Activated T-cell treated with anti-CD3 and anti-CD28 coated beads, Interleukin-2, amount 50 U/mL, for 24 hours (primary cell): ENCODE results near the gene ETAA1.

ENCODE experiments used
- DNase-seq: peaks from one replicate; pipeline ENCODE4 v3.0.0-alpha.2; 2020
- H3K27ac Mint-ChIP-seq: 2 replicates; pipeline ENCODE4 v1.8.0; 2020; ENCODE audit warnings: mild to moderate bottlenecking, mixed read lengths
- H3K27me3 Mint-ChIP-seq: 2 replicates; pipeline ENCODE4 v1.8.0; 2020; ENCODE audit warnings: mixed read lengths
- H3K36me3 Mint-ChIP-seq: 2 replicates; pipeline ENCODE4 v1.8.0; 2020; ENCODE audit warnings: low read depth, mixed read lengths
- H3K4me1 Mint-ChIP-seq: 2 replicates; pipeline ENCODE4 v1.8.0; 2020; ENCODE audit warnings: low read depth, mixed read lengths
- H3K4me3 Mint-ChIP-seq: 2 replicates; pipeline ENCODE4 v1.8.0; 2020; ENCODE audit warnings: mild to moderate bottlenecking, moderate library complexity, mixed read lengths
- H3K9me3 Mint-ChIP-seq: 2 replicates; pipeline ENCODE4 v1.8.0; 2020; ENCODE audit warnings: mixed read lengths

Gene ETAA1

GRCh38 chr2:67400560-67401485 is 3.7 kb downstream of the ETAA1 start:
- no peak overlapping the region for H3K4me3 Mint-ChIP-seq
- no peak overlapping the region for H3K27ac Mint-ChIP-seq
- no peak for DNase-seq
- no peaks in the 10 kb centered on the region for H3K9me3 Mint-ChIP-seq
- peaks cover 65% of the 10 kb centered on the region for H3K36me3 Mint-ChIP-seq
- no peaks in the 10 kb centered on the region for H3K27me3 Mint-ChIP-seq
- H3K4me1 Mint-ChIP-seq = peaks cover 29% of the 10 kb centered on the region

GRCh38 chr2:67408346-67408745 is 11.2 kb downstream of the ETAA1 start:
- Mint-ChIP-seq H3K4me3 (no peak overlapping the region), H3K9me3 (no peaks in the 10 kb centered on the region), H3K27me3 (no peaks in the 10 kb centered on the region), H3K36me3 (peaks cover 68% of the 10 kb centered on the region), H3K27ac (no peak overlapping the region), H3K4me1 (peaks cover 11% of the 10 kb centered on the region)
- DNase-seq = no peak

- Mint-ChIP-seq H3K27me3 (no peaks in the 10 kb centered on the region), H3K36me3 (peaks cover 35% of the 10 kb centered on the region), H3K9me3 (no peaks in the 10 kb centered on the region), H3K27ac (no peak overlapping the region), H3K4me1 (no peaks in the 10 kb centered on the region), H3K4me3 (no peak overlapping the region)
- no peak for DNase-seq
Observed at GRCh38 chr2:67412424-67412823, 15.3 kb downstream of the ETAA1 start.

GRCh38 chr2:67414867-67415266 is 17.7 kb downstream of the ETAA1 start:
- Mint-ChIP-seq H3K9me3 (no peaks in the 10 kb centered on the region), H3K4me3 (no peak overlapping the region), H3K36me3 (peaks cover 17% of the 10 kb centered on the region), H3K4me1 (no peaks in the 10 kb centered on the region), H3K27ac (no peak overlapping the region), H3K27me3 (no peaks in the 10 kb centered on the region)
- no peak for DNase-seq

- no peak for DNase-seq
- Mint-ChIP-seq H3K4me1 (no peaks in the 10 kb centered on the region), H3K27me3 (no peaks in the 10 kb centered on the region), H3K27ac (no peak overlapping the region), H3K36me3 (peaks cover 6% of the 10 kb centered on the region), H3K9me3 (no peaks in the 10 kb centered on the region), H3K4me3 (no peak overlapping the region)
Observed at GRCh38 chr2:67416136-67416535, 19.0 kb downstream of the ETAA1 start.

- Mint-ChIP-seq H3K27ac (no peak overlapping the region), H3K27me3 (peaks cover 3% of the 10 kb centered on the region), H3K4me1 (no peaks in the 10 kb centered on the region), H3K36me3 (no peaks in the 10 kb centered on the region), H3K9me3 (peaks cover 10% of the 10 kb centered on the region), H3K4me3 (no peak overlapping the region)
- DNase-seq = no peak
Observed at GRCh38 chr2:67423489-67423888, 26.4 kb downstream of the ETAA1 start.

- no peak overlapping the region for H3K4me3 Mint-ChIP-seq
- no peaks in the 10 kb centered on the region for H3K9me3 Mint-ChIP-seq
- no peaks in the 10 kb centered on the region for H3K4me1 Mint-ChIP-seq
- H3K27me3 Mint-ChIP-seq = peaks cover 31% of the 10 kb centered on the region
- H3K36me3 Mint-ChIP-seq = no peaks in the 10 kb centered on the region
- no peak for DNase-seq
- no peak overlapping the region for H3K27ac Mint-ChIP-seq
Observed at GRCh38 chr2:67436221-67436620, 39.1 kb downstream of the ETAA1 start.

- H3K9me3 Mint-ChIP-seq = no peaks in the 10 kb centered on the region
- H3K4me3 Mint-ChIP-seq = no peak overlapping the region
- H3K36me3 Mint-ChIP-seq = no peaks in the 10 kb centered on the region
- no peak overlapping the region for H3K27ac Mint-ChIP-seq
- DNase-seq = no peak
- H3K27me3 Mint-ChIP-seq = peaks cover 30% of the 10 kb centered on the region
- H3K4me1 Mint-ChIP-seq = no peaks in the 10 kb centered on the region
Observed at GRCh38 chr2:67437114-67437513, 40.0 kb downstream of the ETAA1 start.

- peaks cover 27% of the 10 kb centered on the region for H3K27me3 Mint-ChIP-seq
- DNase-seq = no peak
- H3K4me3 Mint-ChIP-seq = no peak overlapping the region
- H3K4me1 Mint-ChIP-seq = no peaks in the 10 kb centered on the region
- H3K27ac Mint-ChIP-seq = no peak overlapping the region
- no peaks in the 10 kb centered on the region for H3K9me3 Mint-ChIP-seq
- no peaks in the 10 kb centered on the region for H3K36me3 Mint-ChIP-seq
Observed at GRCh38 chr2:67438337-67438736, 41.2 kb downstream of the ETAA1 start.

GRCh38 chr2:67445652-67446268 is 48.6 kb downstream of the ETAA1 start:
- no peaks in the 10 kb centered on the region for H3K36me3 Mint-ChIP-seq
- no peaks in the 10 kb centered on the region for H3K4me1 Mint-ChIP-seq
- H3K27me3 Mint-ChIP-seq = peaks cover 10% of the 10 kb centered on the region
- no peaks in the 10 kb centered on the region for H3K9me3 Mint-ChIP-seq
- DNase-seq = no peak
- H3K27ac Mint-ChIP-seq = no peak overlapping the region
- no peak overlapping the region for H3K4me3 Mint-ChIP-seq

GRCh38 chr2:67446491-67446911 is 49.4 kb downstream of the ETAA1 start:
- Mint-ChIP-seq H3K4me3 (no peak overlapping the region), H3K27ac (no peak overlapping the region), H3K4me1 (no peaks in the 10 kb centered on the region), H3K9me3 (no peaks in the 10 kb centered on the region), H3K27me3 (peaks cover 14% of the 10 kb centered on the region), H3K36me3 (no peaks in the 10 kb centered on the region)
- no peak for DNase-seq

- no peak overlapping the region for H3K4me3 Mint-ChIP-seq
- H3K9me3 Mint-ChIP-seq = no peaks in the 10 kb centered on the region
- no peaks in the 10 kb centered on the region for H3K36me3 Mint-ChIP-seq
- no peak overlapping the region for H3K27ac Mint-ChIP-seq
- peaks cover 19% of the 10 kb centered on the region for H3K27me3 Mint-ChIP-seq
- no peaks in the 10 kb centered on the region for H3K4me1 Mint-ChIP-seq
- no peak for DNase-seq
Observed at GRCh38 chr2:67448648-67449047, 51.5 kb downstream of the ETAA1 start.

GRCh38 chr2:67451086-67451832 is 54.1 kb downstream of the ETAA1 start:
- H3K9me3 Mint-ChIP-seq = no peaks in the 10 kb centered on the region
- H3K4me3 Mint-ChIP-seq = no peak overlapping the region
- no peak overlapping the region for H3K27ac Mint-ChIP-seq
- DNase-seq = no peak
- peaks cover 23% of the 10 kb centered on the region for H3K27me3 Mint-ChIP-seq
- H3K4me1 Mint-ChIP-seq = no peaks in the 10 kb centered on the region
- no peaks in the 10 kb centered on the region for H3K36me3 Mint-ChIP-seq

GRCh38 chr2:67453310-67453709 is 56.2 kb downstream of the ETAA1 start:
- Mint-ChIP-seq H3K27me3 (peaks cover 23% of the 10 kb centered on the region), H3K4me3 (no peak overlapping the region), H3K36me3 (no peaks in the 10 kb centered on the region), H3K9me3 (no peaks in the 10 kb centered on the region), H3K4me1 (no peaks in the 10 kb centered on the region), H3K27ac (no peak overlapping the region)
- no peak for DNase-seq
